Measurements from ENCODE around the gene POU5F1. TPM values are rescaled to one million over a fixed set of nuclear protein-coding genes. Genes with fewer than 3 reads are reported as not detected.

The POU5F1 gene
- total and polyA plus RNA-seq, 9 of the 15 experiments (the other 6 are each of a cell fraction or from before 2014, with no cell fraction given) = 0.06 to 2.0 (median 0.10) TPM; not detected in 6

DNA sequence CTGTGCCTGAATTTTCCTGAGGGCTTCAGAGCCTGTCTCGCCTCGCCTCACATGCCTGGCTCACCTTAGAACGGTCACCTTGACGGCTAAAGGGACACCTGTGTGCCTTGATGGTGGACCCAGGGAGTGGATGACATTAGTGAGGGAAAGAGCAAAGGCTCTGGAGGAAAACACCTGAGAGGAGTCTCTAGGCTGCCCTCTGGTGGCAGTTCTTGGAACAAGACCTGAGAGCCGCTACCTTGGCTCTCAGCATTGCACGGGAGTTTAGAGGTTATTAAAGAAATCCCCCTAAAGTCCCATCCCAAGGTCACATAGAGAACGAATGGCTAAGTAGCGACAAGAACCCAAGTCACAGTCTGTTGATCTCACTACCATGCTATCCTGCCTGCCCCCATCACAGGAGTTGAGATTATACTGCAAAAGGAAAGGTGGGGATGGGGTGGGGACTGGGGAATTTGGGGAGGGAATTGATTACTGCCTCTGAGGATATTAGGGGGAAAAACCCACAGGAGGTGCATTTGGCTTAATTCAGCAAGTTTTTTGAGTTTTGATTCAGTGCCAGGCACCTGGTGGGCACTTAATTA, 42.3 kb downstream of the POU5F1 start (continued):
- peak; percentile 63 for TF ChIP-seq SMC3 (conservative IDR thresholded peaks at IDR 0.05; ENCODE audit: insufficient read depth, low read depth, low read length)
- TF ChIP-seq, protein P1, sequence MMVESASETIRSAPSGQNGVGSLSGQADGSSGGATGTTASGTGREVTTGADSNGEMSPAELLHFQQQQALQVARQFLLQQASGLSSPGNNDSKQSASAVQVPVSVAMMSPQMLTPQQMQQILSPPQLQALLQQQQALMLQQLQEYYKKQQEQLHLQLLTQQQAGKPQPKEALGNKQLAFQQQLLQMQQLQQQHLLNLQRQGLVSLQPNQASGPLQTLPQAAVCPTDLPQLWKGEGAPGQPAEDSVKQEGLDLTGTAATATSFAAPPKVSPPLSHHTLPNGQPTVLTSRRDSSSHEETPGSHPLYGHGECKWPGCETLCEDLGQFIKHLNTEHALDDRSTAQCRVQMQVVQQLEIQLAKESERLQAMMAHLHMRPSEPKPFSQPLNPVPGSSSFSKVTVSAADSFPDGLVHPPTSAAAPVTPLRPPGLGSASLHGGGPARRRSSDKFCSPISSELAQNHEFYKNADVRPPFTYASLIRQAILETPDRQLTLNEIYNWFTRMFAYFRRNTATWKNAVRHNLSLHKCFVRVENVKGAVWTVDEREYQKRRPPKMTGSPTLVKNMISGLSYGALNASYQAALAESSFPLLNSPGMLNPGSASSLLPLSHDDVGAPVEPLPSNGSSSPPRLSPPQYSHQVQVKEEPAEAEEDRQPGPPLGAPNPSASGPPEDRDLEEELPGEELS (CRISPR knock-in tag; IDR thresholded peaks at IDR 0.05; ENCODE audit: borderline replicate concordance) = no peak
- no peak for TF ChIP-seq MCM2 (IDR thresholded peaks at IDR 0.05; ENCODE audit: low read depth)
- TF ChIP-seq SMARCC2 (IDR thresholded peaks at IDR 0.05; ENCODE audit: low read depth) = no peak
- TF ChIP-seq, protein P2, sequence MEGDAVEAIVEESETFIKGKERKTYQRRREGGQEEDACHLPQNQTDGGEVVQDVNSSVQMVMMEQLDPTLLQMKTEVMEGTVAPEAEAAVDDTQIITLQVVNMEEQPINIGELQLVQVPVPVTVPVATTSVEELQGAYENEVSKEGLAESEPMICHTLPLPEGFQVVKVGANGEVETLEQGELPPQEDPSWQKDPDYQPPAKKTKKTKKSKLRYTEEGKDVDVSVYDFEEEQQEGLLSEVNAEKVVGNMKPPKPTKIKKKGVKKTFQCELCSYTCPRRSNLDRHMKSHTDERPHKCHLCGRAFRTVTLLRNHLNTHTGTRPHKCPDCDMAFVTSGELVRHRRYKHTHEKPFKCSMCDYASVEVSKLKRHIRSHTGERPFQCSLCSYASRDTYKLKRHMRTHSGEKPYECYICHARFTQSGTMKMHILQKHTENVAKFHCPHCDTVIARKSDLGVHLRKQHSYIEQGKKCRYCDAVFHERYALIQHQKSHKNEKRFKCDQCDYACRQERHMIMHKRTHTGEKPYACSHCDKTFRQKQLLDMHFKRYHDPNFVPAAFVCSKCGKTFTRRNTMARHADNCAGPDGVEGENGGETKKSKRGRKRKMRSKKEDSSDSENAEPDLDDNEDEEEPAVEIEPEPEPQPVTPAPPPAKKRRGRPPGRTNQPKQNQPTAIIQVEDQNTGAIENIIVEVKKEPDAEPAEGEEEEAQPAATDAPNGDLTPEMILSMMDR (IDR thresholded peaks at IDR 0.05 in 2 of 3, conservative IDR thresholded peaks at IDR 0.05 in 1 of 3; ENCODE audit: insufficient read depth in 2 of 3, low read depth in 1 of 3, low read length in 3 of 3) = peak; percentile 80 to 90 (median 89)
- no peak for TF ChIP-seq CREBBP (IDR thresholded peaks at IDR 0.05; ENCODE audit: low read depth, low read length)
- no peak for TF ChIP-seq PML (IDR thresholded peaks at IDR 0.05; ENCODE audit: low read length)
- no peak for TF ChIP-seq TBP (optimal IDR thresholded peaks at IDR 0.05; ENCODE audit: low read depth, low read length)
- TF ChIP-seq CBX5 (IDR thresholded peaks at IDR 0.05; ENCODE audit: borderline replicate concordance, low read depth) = no peak
